ENCODE results near the gene TCF7L1. TPM values are rescaled to one million over a fixed set of nuclear protein-coding genes. Genes with fewer than 3 reads are reported as not detected.
A peak's percentile ranks its signal among the peaks of the same experiment; 100 is the strongest.

Gene TCF7L1
- total and polyA plus RNA-seq, 4 donors, result 12.3 to 21.5 (median 13.8) TPM

DNA sequence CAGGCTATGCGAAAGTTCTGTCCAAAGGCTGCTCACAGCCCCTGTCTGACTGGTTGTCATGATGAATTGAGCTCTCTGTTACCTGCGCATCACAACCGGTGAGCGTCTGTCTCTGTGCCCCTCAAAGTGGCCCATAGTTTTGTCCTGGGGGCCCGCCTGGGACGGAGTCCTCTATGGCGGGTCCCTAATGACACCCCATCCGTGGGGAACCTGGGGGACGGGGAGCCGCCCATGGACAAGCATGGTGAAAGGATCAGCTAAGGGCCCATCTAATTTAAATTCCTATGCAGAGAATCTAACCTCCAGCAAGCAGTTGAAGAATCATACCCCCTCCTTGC, 221.8 kb downstream of the TCF7L1 start:
- H3K27ac ChIP-seq (ENCODE audit: low read depth in 1 of 2, low read length in 1 of 2), result peak overlapping the region; percentile 71 to 91
- DNase-seq, result peak in 1 of 3 donors; percentile 7
- ATAC-seq (ENCODE audit: insufficient read depth, low FRiP score), result no peak
- peaks cover 0 to 27% (median 10%) of the 10 kb centered on the region in 5 donors for H3K4me1 ChIP-seq (ENCODE audit: control insufficient read depth in 5 of 5, insufficient read depth in 5 of 5, low read length in 5 of 5)
- H3K27me3 ChIP-seq (ENCODE audit: control insufficient read depth in 3 of 3, insufficient read depth in 3 of 3, low read length in 2 of 3), result no peaks in the 10 kb centered on the region
- peaks cover 8 to 21% (median 13%) of the 10 kb centered on the region in 4 donors for H3K36me3 ChIP-seq (ENCODE audit: control insufficient read depth in 4 of 4, insufficient read depth in 4 of 4, low read length in 4 of 4)
- TF ChIP-seq, protein P1, sequence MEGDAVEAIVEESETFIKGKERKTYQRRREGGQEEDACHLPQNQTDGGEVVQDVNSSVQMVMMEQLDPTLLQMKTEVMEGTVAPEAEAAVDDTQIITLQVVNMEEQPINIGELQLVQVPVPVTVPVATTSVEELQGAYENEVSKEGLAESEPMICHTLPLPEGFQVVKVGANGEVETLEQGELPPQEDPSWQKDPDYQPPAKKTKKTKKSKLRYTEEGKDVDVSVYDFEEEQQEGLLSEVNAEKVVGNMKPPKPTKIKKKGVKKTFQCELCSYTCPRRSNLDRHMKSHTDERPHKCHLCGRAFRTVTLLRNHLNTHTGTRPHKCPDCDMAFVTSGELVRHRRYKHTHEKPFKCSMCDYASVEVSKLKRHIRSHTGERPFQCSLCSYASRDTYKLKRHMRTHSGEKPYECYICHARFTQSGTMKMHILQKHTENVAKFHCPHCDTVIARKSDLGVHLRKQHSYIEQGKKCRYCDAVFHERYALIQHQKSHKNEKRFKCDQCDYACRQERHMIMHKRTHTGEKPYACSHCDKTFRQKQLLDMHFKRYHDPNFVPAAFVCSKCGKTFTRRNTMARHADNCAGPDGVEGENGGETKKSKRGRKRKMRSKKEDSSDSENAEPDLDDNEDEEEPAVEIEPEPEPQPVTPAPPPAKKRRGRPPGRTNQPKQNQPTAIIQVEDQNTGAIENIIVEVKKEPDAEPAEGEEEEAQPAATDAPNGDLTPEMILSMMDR (IDR thresholded peaks at IDR 0.05; ENCODE audit: control extremely low read depth, extremely low read depth), result no peak
- H3K9ac ChIP-seq (ENCODE audit: insufficient read depth in 1 of 2, low read length in 2 of 2), result peak overlapping the region; percentile 86 to 96
- 11 to 17% methylated on average over 10 of the region's 10 CpGs for WGBS, 2 donors
- H3K9me3 ChIP-seq (ENCODE audit: control insufficient read depth in 4 of 4, insufficient read depth in 3 of 4, low read length in 3 of 4), result no peaks in the 10 kb centered on the region
- H3K4me3 ChIP-seq, result peak overlapping the region; percentile 85

DNA sequence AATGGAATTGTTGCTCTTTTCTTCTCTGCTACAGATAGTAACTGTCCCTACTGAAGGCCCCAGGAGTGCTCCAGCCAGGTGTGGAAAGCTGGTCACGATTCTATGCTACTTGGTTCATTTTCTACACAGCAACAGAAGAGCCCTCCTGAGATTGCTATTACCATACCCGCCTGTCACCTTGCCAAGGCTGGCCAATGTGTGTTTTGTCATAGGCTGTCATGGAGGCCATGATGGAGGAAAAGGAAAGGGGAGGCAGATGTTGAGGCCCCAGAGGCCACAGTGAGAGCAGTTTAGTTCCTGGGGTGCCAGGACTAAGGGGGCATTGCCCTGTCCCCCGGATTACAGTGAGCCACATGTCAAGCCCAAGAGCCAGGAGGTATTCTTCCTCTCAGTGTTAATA, 222.3 kb downstream of the TCF7L1 start:
- no peaks in the 10 kb centered on the region for H3K9me3 ChIP-seq (ENCODE audit: control insufficient read depth in 4 of 4, insufficient read depth in 3 of 4, low read length in 3 of 4)
- H3K4me1 ChIP-seq (ENCODE audit: control insufficient read depth in 5 of 5, insufficient read depth in 5 of 5, low read length in 5 of 5), result peaks cover 0 to 27% (median 10%) of the 10 kb centered on the region in 5 donors
- peak overlapping the region; percentile 86 to 96 for H3K9ac ChIP-seq (ENCODE audit: insufficient read depth in 1 of 2, low read length in 2 of 2)
- DNase-seq (peak in 2 of 3 donors; percentile 14 to 22), ATAC-seq (ENCODE audit: insufficient read depth, low FRiP score) (no peak)
- H3K4me3 ChIP-seq, result no peak overlapping the region
- WGBS, 2 donors, result 74 to 86% methylated on average over 3 of the region's 3 CpGs
- H3K27me3 ChIP-seq (ENCODE audit: control insufficient read depth in 3 of 3, insufficient read depth in 3 of 3, low read length in 2 of 3), result no peaks in the 10 kb centered on the region
- H3K27ac ChIP-seq (ENCODE audit: low read depth in 1 of 2, low read length in 1 of 2), result no peak overlapping the region
- H3K36me3 ChIP-seq (ENCODE audit: control insufficient read depth in 4 of 4, insufficient read depth in 4 of 4, low read length in 4 of 4), result peaks cover 8 to 18% (median 13%) of the 10 kb centered on the region in 4 donors
- TF ChIP-seq, protein P1 (IDR thresholded peaks at IDR 0.05; ENCODE audit: control extremely low read depth, extremely low read depth), result no peak

DNA sequence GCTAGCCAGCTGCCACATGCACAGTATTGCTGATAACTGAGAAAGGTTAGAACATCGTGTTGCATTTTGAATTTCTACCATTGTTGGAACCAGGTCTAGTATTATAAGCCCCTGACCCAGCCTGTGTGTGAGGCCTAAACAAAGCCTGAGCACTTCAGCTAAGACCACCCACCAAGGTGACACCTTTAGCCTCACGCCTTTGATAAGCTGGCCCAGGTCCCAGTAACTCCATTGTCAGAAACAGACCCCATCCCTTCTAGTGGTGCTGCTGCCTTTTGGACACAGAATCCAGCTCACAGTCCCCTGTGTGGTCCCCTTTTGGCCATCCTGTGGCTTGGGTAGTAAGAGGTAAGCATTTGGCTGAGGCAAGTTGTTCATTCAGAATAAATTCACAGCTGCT, 223.0 kb downstream of the TCF7L1 start:
- peaks cover 6 to 14% (median 11%) of the 10 kb centered on the region in 4 donors for H3K36me3 ChIP-seq (ENCODE audit: control insufficient read depth in 4 of 4, insufficient read depth in 4 of 4, low read length in 4 of 4)
- H3K4me1 ChIP-seq (ENCODE audit: control insufficient read depth in 5 of 5, insufficient read depth in 5 of 5, low read length in 5 of 5), result peaks cover 0 to 27% (median 10%) of the 10 kb centered on the region in 5 donors
- no peaks in the 10 kb centered on the region for H3K27me3 ChIP-seq (ENCODE audit: control insufficient read depth in 3 of 3, insufficient read depth in 3 of 3, low read length in 2 of 3)
- H3K4me3 ChIP-seq, result no peak overlapping the region
- H3K27ac ChIP-seq (ENCODE audit: low read depth in 1 of 2, low read length in 1 of 2), result no peak overlapping the region
- ATAC-seq (ENCODE audit: insufficient read depth, low FRiP score), result no peak
- no peak for DNase-seq
- TF ChIP-seq, protein P1 (IDR thresholded peaks at IDR 0.05; ENCODE audit: control extremely low read depth, extremely low read depth), result no peak
- 83 to 95% methylated on average over 2 of the region's 2 CpGs for WGBS, 2 donors
- peak overlapping the region in 1 of 2 donors; percentile 11 for H3K9ac ChIP-seq (ENCODE audit: insufficient read depth in 1 of 2, low read length in 2 of 2)
- H3K9me3 ChIP-seq (ENCODE audit: control insufficient read depth in 4 of 4, insufficient read depth in 3 of 4, low read length in 3 of 4), result no peaks in the 10 kb centered on the region

DNA sequence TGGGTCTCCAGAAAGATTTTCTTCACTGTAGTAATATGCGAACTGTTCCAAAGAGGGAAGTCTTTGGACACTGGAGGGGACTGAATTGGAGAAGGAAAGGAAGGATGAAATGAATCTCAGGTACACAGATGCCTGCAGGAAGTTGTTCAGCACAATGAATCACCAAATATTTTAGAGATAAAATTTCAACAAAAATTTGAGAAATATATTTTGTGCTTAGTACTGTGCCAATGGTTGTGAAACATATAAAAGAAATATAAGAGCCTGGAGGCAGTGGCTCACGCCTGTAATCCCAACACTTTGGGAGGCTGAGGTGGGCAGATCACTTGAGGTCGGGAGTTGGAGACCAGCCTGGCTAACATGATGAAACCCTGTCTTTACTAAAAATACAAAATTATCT, 224.5 kb downstream of the TCF7L1 start:
- no peaks in the 10 kb centered on the region for H3K9me3 ChIP-seq (ENCODE audit: control insufficient read depth in 4 of 4, insufficient read depth in 3 of 4, low read length in 3 of 4)
- ATAC-seq (ENCODE audit: insufficient read depth, low FRiP score), result no peak
- H3K27me3 ChIP-seq (ENCODE audit: control insufficient read depth in 3 of 3, insufficient read depth in 3 of 3, low read length in 2 of 3), result no peaks in the 10 kb centered on the region
- peaks cover 0 to 27% (median 10%) of the 10 kb centered on the region in 5 donors for H3K4me1 ChIP-seq (ENCODE audit: control insufficient read depth in 5 of 5, insufficient read depth in 5 of 5, low read length in 5 of 5)
- H3K9ac ChIP-seq (ENCODE audit: insufficient read depth in 1 of 2, low read length in 2 of 2), result no peak overlapping the region
- 82 to 90% methylated on average over 3 of the region's 3 CpGs for WGBS, 2 donors
- no peak overlapping the region for H3K27ac ChIP-seq (ENCODE audit: low read depth in 1 of 2, low read length in 1 of 2)
- peaks cover 5 to 20% (median 14%) of the 10 kb centered on the region in 4 donors for H3K36me3 ChIP-seq (ENCODE audit: control insufficient read depth in 4 of 4, insufficient read depth in 4 of 4, low read length in 4 of 4)
- no peak for DNase-seq
- no peak overlapping the region for H3K4me3 ChIP-seq
- TF ChIP-seq, protein P1 (IDR thresholded peaks at IDR 0.05; ENCODE audit: control extremely low read depth, extremely low read depth), result no peak
